Measurements from ENCODE around the gene CTNNA2. TPM values are rescaled to one million over a fixed set of nuclear protein-coding genes. Genes with fewer than 3 reads are reported as not detected.

Gene CTNNA2
- total and polyA plus RNA-seq, 4 donors = 0.01 to 0.37 TPM; not detected in 2

- ATAC-seq (ENCODE audit: insufficient read depth, low FRiP score) = no peak
- no peaks in the 10 kb centered on the region for H3K4me1 ChIP-seq (ENCODE audit: control insufficient read depth in 5 of 5, insufficient read depth in 5 of 5, low read length in 5 of 5)
- WGBS, 2 donors = 68 to 84% methylated on average over 3 of the region's 3 CpGs
- no peaks in the 10 kb centered on the region for H3K27me3 ChIP-seq (ENCODE audit: control insufficient read depth in 3 of 3, insufficient read depth in 3 of 3, low read length in 2 of 3)
- no peak for TF ChIP-seq CTCF (IDR thresholded peaks at IDR 0.05; ENCODE audit: control extremely low read depth, extremely low read depth)
- H3K27ac ChIP-seq (ENCODE audit: low read depth in 1 of 2, low read length in 1 of 2) = no peak overlapping the region
- no peak overlapping the region for H3K4me3 ChIP-seq
- H3K9ac ChIP-seq (ENCODE audit: insufficient read depth in 1 of 2, low read length in 2 of 2) = no peak overlapping the region
- DNase-seq = no peak
- no peaks in the 10 kb centered on the region for H3K36me3 ChIP-seq (ENCODE audit: control insufficient read depth in 4 of 4, insufficient read depth in 4 of 4, low read length in 4 of 4)
- H3K9me3 ChIP-seq (ENCODE audit: control insufficient read depth in 4 of 4, insufficient read depth in 3 of 4, low read length in 3 of 4) = peaks cover 0 to 3% (median under 1%) of the 10 kb centered on the region in 4 donors
These were observed 125.6 kb downstream of the CTNNA2 start for GRCh38 chr2:79638410-79638809.

- WGBS, 2 donors = 50 to 69% methylated on average over 2 of the region's 2 CpGs
- no peak overlapping the region for H3K4me3 ChIP-seq
- no peaks in the 10 kb centered on the region for H3K36me3 ChIP-seq (ENCODE audit: control insufficient read depth in 4 of 4, insufficient read depth in 4 of 4, low read length in 4 of 4)
- H3K9me3 ChIP-seq (ENCODE audit: control insufficient read depth in 4 of 4, insufficient read depth in 3 of 4, low read length in 3 of 4) = peaks cover 0 to 3% (median under 1%) of the 10 kb centered on the region in 4 donors
- TF ChIP-seq CTCF (IDR thresholded peaks at IDR 0.05; ENCODE audit: control extremely low read depth, extremely low read depth) = no peak
- ATAC-seq (ENCODE audit: insufficient read depth, low FRiP score) (no peak), DNase-seq (no peak)
- H3K4me1 ChIP-seq (ENCODE audit: control insufficient read depth in 5 of 5, insufficient read depth in 5 of 5, low read length in 5 of 5) = no peaks in the 10 kb centered on the region
- H3K27me3 ChIP-seq (ENCODE audit: control insufficient read depth in 3 of 3, insufficient read depth in 3 of 3, low read length in 2 of 3) = no peaks in the 10 kb centered on the region
- no peak overlapping the region for H3K9ac ChIP-seq (ENCODE audit: insufficient read depth in 1 of 2, low read length in 2 of 2)
- no peak overlapping the region for H3K27ac ChIP-seq (ENCODE audit: low read depth in 1 of 2, low read length in 1 of 2)
These were observed 126.1 kb downstream of the CTNNA2 start for GRCh38 chr2:79638954-79639353.

GRCh38 chr2:79640001-79640400 lies 127.2 kb downstream of the CTNNA2 start:
- Histone ChIP-seq H3K4me1 (ENCODE audit: control insufficient read depth in 5 of 5, insufficient read depth in 5 of 5, low read length in 5 of 5) (no peaks in the 10 kb centered on the region), H3K36me3 (ENCODE audit: control insufficient read depth in 4 of 4, insufficient read depth in 4 of 4, low read length in 4 of 4) (no peaks in the 10 kb centered on the region), H3K4me3 (no peak overlapping the region), H3K27me3 (ENCODE audit: control insufficient read depth in 3 of 3, insufficient read depth in 3 of 3, low read length in 2 of 3) (no peaks in the 10 kb centered on the region), H3K27ac (ENCODE audit: low read depth in 1 of 2, low read length in 1 of 2) (no peak overlapping the region), H3K9me3 (ENCODE audit: control insufficient read depth in 4 of 4, insufficient read depth in 3 of 4, low read length in 3 of 4) (peaks cover 0 to 3% (median under 1%) of the 10 kb centered on the region in 4 donors), H3K9ac (ENCODE audit: insufficient read depth in 1 of 2, low read length in 2 of 2) (no peak overlapping the region)
- 32 to 39% methylated on average over 2 of the region's 2 CpGs for WGBS, 2 donors
- DNase-seq (no peak), ATAC-seq (ENCODE audit: insufficient read depth, low FRiP score) (no peak)
- TF ChIP-seq CTCF (IDR thresholded peaks at IDR 0.05; ENCODE audit: control extremely low read depth, extremely low read depth) = no peak

- DNase-seq (no peak), ATAC-seq (ENCODE audit: insufficient read depth, low FRiP score) (no peak)
- Histone ChIP-seq H3K27ac (ENCODE audit: low read depth in 1 of 2, low read length in 1 of 2) (no peak overlapping the region), H3K9me3 (ENCODE audit: control insufficient read depth in 4 of 4, insufficient read depth in 3 of 4, low read length in 3 of 4) (peaks cover 0 to 3% (median 0%) of the 10 kb centered on the region in 4 donors), H3K36me3 (ENCODE audit: control insufficient read depth in 4 of 4, insufficient read depth in 4 of 4, low read length in 4 of 4) (no peaks in the 10 kb centered on the region), H3K27me3 (ENCODE audit: control insufficient read depth in 3 of 3, insufficient read depth in 3 of 3, low read length in 2 of 3) (no peaks in the 10 kb centered on the region), H3K9ac (ENCODE audit: insufficient read depth in 1 of 2, low read length in 2 of 2) (no peak overlapping the region), H3K4me3 (no peak overlapping the region), H3K4me1 (ENCODE audit: control insufficient read depth in 5 of 5, insufficient read depth in 5 of 5, low read length in 5 of 5) (no peaks in the 10 kb centered on the region)
- no peak for TF ChIP-seq CTCF (IDR thresholded peaks at IDR 0.05; ENCODE audit: control extremely low read depth, extremely low read depth)
- 86 to 94% methylated on average over 3 of the region's 3 CpGs for WGBS, 2 donors
These were observed 136.7 kb downstream of the CTNNA2 start for GRCh38 chr2:79649531-79649930.
